ENCODE results near the gene AP3S2.

GRCh38 chr15:89803941-89804800 lies 89.6 kb downstream of the AP3S2 start:
- no peak for TF ChIP-seq CTCF (IDR thresholded peaks at IDR 0.05)
- TF ChIP-seq POLR2A (IDR thresholded peaks at IDR 0.05) = no peak

All from esophagus squamous epithelium (tissue), 4 donors.